DMS 273 (cell line): Measurements from ENCODE around the gene KSR1.
A peak's percentile ranks its signal among the peaks of the same experiment; 100 is the strongest.
"Not testable (repeated sequence)": the region's sequence is repeated elsewhere in the genome, so short reads cannot be mapped to it uniquely, and the experiment has no call there.

Experiments
- DNase-seq: peaks from one replicate; lab custom pipeline; 2025; ENCODE audit not compliant: unreplicated experiment; lab: John Stamatoyannopoulos, UW

The KSR1 gene

DNA sequence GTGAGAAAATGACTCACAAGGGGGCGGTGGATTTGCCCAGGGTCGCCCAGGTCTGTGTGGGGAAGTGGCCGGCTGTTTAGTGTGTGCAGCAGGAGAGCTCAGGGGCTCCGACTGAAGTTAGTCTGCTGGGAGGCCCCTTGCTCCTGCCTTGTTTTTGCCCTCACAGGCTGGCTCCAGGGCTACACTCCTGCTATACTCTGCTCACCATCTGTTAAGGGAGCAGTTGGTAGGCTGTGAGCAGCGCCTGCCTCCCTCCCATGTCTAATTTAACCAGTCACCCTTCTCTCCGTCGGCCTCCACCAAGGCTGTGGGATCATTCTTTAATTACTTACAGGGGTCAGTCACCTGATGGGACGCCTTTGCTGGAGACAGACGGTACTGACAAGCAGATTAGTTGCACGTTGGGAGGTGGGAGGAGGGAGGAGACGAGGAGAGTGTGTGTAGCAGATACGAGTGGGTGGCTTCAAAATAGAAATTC is 35.5 kb downstream of the KSR1 start:
- DNase-seq, result peak; percentile 97

DNA sequence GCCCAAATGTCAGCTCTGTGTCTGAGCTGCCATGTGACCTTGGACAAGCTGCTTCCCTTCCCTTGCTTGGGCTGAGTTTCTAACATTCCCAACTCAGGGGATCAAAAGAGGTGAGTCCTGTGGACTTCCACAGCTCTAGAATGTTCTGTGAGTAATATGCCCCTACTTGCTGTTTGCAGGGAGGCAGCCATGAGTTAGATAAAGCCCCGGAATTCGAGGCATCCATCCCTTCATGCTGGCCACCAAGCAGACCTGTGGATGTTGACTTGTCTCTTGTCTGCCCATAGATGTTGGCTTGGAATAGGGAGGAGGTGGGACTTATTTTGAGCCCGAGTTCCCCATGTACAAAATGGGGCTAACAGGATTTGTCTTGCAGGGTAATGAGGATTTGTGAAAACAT is 36.2 kb downstream of the KSR1 start:
- no peak for DNase-seq

DNA sequence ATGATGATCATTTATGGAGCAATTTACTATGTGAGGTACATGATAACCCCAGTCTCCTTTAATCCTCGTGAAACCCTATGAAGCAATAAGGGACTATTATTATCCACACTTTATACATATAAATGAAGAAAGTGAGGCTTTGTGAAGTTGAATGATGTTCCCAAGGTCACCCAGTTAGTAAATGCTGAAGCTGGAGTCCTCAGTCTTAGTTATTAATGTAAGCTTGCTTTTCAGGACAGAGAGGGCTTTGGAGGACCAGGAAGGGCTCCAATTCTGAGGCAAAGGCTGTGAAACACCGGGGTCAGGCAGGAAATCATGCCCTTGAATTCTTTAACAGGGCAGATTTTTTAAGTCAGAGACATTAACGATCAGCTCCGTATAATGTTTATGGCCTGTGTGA is 36.8 kb downstream of the KSR1 start:
- no peak for DNase-seq

DNA sequence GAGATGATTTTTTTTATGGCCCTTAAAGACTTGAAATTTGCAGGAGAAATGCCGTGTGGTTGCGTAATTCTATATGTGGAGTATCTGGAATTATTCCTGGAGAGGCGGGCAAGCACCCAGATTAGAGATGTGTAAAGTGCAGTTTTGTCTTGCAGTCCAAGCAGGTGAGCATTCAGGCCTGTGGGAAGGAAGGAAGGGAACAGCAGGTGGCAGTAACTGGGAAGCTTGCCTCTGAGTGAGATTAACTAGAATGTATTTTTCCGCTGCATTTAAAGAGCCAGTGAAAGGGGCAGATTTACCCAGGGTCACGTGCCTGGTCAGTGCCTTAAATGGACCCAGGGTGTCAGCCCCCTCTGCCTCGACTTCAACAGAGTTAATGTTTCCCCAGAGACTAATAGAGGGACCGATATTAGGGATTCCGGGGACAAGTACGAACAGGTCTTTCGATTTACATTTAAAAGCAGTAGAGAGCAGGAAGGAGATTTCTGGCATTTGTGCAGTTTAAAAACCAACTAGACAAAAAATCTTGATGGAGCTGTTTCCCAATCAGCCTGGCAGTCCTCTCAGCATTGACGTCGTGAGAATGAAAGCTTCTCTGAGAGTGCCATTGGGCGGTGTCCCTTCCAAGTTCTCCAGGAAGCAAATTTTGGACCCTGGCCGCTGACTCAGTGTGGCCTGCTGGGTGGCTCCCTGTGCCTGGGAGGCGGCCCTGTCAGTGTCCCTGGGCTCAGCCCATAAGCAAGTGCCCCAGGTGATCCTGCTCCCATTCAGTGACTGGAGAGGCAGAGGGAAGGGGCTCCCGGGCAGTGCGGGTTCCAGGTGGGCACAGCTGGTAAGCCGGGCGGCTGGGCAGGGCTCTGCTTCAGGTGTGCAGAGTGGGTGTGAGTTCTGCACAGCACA is 38.2 kb downstream of the KSR1 start:
- DNase-seq, result peak; percentile 72

DNA sequence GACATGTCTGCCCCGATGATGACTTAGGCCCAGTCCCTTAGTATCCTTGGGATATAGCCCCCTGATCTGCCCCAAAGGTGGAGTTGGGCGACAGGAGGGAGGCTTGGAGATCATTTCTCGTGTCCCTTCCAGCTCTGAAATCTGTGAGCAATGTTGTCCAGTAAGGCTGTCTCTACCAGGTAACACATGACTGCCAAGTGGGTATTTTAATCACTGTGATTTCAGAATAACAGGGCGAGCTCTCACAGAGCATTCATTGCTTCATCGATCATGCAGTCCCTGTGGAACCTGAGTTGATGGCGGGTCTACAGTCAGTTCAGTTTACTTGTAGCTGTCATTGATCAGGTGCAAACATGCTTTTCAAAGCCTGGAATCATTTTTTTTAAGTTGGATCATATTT is 39.2 kb downstream of the KSR1 start:
- DNase-seq, result no peak

DNA sequence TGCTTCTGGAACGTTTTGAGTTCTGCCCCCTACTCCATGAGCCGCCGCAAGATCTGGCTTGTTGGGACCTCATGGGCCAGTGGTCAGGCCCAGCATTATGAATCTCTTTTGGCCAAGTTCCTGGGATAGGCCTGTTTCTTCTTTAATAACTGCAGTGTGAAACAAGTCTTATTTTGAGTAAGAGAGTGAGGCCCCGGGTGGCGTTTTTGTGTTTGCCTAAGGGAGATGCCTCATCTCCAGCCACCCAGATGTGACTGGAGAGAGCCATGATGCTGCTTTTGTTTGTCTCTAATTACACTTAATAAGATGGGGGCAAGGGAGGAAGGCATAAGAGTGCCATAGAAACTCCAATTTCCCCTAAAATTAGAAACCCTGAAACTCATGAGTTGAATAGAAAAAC is 39.8 kb downstream of the KSR1 start:
- DNase-seq, result no peak

DNA sequence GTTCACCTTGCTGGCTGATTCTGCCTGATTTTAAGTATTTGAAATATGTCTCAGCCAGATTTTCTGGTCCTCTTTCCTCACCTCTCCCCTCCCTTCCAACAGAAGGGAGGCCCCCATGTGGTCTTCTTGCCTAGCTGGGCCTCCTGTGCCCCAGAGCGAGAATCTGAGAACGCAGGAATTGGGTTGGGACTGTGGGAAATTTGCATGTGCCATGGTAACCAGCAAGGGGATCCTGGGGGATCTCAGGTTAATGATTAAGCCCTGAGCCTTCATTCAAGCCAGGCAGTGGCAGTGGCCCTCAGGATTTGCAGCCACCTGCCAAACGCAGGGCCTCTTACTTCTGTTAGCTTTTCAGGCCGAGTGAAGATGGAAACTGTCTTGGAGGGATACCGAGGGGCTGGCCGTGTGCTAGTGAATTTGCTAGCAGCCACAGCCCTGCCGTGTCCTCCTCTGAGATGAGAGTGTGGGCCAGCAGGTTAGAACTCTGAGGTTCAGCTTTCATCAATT is 40.2 kb downstream of the KSR1 start:
- DNase-seq, result peak; percentile 68

DNA sequence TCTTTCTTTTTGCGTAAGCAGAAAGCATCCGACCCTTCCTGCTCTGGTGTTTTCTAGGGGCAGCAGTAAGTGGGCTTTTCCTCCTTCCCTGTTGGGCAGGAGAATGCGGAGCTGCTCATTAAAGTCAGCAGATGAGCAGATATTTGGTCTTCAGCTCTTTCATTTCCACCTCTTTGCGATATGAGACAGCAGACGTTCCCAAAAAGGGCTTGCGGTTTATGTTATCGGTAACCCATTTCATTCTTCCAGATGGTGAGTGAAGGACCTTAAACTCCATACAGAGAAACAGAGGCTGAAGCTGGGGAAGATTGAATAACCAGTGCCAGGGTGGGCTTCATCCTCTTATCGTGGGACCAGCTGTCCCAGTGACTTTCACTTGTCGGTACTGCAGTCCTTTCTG is 40.7 kb downstream of the KSR1 start:
- peak; percentile 49 for DNase-seq

DNA sequence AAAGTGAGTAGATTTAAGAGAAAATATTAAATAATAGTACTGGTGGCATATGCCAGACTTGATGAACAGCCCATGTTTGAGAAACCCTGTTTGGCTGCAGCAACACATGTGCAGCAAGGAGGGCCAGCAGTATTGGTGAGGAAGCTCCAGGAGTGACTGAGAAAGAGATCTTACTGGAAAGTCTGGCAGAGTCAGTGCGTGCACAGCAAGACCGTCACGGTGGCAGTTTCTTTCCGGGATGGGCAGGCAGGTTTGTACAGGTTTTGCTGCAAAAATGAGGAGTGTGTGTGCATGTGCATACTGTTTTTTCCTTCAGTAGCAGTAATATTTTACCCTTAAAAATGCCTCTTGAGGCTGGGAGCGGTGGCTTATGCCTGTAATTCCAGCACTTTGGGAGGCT is 41.4 kb downstream of the KSR1 start:
- DNase-seq, result peak; percentile 25

DNA sequence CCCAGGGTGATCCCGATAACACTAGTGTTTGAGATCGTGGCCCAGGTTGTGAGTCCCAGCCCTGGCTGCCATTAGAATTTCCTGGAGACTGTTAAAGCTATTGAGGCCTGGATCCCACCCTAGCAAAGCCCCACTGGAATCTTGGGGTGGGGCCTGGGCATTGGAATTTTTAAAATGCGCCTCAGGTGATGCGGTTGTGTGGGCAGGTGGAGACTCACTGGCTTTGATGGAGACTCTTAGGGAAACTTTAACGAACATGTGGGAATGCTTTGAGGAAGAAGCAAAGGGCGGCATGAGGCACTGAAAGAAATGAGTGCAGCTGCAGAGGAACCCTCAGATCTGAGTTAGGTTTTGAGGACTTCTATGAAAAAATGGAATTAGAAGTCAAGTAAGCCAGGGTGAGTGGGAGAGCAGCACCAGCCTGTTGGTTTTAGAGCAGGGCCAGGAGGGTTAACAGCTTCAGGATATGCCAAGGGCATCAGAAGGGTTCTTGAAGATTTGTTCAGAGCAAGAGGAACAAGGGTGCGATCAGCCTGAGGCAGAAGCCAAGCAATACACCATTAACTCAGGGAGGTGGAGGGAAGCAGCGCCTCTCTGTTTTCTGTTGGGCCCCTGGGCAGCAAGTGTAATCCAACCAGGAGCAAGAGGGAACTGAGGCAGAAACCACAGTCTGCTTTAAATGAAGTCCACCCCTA is 42.5 kb downstream of the KSR1 start:
- no peak for DNase-seq

DNA sequence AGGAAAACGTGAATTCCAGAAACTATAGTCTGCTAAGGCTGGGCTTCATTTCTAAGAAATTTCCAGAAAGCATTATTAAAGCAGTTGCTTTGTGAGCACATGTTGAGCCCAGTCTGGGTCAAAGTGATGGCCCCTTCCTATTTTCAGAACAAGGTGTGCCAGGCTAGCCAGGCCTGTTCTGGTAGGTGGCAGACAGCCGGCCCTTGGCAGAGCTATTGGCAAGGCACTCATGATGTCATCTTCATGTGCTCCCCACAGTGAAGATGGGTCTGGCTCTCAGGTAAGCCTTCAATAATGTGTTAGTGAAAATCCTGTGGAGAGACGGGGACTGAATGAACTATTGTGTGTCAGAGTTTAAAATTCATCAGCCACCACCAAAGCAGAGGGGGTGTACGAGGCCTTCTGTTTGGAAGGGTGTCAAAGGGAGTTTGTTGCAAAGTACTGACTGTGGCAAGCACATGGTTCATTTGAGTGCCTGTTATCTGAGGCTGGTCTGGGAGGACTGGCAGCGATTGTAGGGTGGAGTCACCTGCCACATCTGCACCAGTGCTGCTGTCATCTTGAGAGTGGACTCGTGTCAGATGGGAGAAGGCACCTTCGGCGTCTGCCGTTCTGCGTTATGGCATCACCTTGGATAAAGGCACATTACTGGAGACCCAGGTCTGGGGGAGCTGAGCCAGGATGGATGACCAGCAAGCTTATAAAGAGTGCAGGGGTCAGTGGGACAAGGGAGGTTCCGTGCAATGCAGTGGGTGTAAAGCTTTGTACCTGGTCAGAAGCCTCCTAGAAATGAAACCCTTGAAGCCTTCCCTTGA is 43.4 kb downstream of the KSR1 start:
- no peak for DNase-seq

DNA sequence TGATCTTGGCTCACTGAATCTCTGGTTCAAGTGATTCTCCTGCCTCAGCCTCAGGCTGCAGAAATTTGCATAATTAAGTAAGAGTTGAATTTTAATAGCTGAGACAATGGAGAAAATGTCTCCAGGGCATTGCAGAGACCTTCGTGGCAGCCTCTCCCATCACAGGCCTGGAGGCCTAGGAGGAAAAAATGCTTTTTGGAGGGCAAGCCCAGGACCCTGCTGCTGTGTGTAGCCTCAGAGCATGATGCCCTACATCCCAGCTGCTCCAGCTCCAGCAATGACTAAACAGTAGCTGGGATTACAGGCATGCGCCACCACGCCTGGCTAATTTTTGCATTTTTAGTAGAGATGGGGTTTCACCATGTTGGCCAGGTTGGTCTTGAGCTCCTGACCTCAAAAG is 45.1 kb downstream of the KSR1 start:
- not testable (repeated sequence) for DNase-seq

DNA sequence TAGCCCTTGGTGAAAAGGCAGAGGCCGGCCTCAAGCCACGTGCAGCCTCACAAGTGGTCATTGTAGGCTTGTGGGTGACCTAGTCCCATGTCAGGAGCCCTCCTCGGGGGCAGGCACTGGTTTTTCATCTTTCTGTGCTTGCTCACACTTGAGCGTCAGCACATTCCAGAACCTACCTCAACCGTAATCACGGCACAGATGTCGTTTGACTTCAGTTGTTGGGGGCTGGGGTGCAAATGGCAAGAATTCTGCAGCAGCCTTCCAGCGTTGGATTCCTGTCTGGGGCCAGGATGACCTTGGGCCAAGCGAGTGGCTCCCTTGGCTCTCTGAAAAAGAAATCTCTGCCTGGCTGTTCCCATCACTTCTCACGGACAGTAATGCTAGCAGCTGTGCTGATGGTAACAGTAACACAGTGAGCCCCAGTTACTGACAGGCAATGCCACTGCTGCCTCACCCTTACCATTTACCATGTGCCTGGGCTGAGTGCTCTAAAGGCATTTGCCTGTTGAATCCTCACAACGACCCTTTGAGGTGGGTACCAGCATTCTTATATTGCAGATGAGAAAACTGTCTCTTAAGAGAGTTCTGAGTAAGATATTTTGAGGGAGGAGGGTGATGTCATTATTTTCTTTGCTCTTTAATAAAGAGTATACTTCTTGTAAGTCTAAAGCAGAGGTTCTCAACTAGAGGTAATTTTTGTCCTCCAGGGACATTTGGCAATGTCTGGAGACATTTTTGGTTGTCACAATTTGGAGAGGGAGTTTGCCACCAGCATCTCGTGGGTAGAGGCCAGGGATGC is 46.5 kb downstream of the KSR1 start:
- DNase-seq, result peak; percentile 22

DNA sequence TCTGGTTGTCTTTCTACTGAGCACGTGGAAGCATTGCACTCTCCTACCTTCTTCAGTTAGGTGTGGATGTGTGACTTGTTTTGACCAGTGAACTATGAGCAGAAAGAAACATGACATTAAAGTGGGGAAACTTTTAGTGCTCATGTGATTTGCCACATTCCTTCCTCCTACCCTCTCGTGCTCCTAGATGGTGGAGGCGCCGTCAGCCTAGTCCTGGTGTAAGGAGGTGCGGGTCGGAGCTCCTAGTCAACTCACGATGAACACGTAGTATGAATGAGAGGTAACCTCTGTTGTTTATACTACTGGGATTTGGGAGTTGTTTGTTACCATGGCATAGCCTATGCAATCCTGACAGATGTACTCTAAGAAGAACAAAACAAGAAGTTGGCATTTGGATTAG is 47.4 kb downstream of the KSR1 start:
- DNase-seq, result no peak

DNA sequence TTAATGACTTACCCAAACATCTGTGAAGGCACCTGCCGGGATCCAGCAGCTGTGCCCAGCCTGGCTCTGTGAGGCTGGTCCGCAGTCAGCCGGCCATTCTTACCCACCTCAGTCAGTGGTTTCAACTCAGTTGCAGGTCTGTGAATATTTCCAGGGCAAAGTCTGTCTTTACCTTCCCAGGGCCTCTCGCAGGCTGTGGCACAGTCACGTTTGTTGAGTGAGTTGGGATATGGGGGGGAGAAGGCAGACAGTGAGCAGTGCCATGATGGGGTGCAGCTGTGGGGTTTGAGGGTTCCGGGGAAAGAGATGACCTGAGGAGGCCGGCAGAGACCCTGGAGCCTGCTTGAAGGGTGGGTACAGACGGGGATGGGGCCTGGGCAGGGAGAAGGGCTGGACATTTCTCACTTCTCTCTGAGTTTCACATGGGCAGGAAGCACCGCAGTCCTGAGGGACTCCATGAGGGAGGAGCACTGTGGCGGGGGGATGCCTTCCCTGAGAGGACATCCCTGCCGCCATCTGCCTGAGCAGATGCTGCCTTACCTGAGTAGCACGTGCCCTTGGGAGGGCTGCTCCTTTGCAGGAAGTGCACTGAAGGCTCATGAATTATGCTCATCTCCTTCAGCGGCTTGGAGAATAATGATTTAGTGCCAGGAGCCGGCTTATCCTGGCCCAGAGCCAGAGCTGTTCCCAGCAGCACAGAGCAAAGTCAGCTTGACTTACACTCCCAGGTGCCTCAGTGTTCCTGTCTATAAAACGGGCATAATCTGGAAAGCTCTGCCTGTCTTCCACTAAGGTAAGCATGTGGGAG is 48.1 kb downstream of the KSR1 start:
- peak; percentile 81 for DNase-seq

DNA sequence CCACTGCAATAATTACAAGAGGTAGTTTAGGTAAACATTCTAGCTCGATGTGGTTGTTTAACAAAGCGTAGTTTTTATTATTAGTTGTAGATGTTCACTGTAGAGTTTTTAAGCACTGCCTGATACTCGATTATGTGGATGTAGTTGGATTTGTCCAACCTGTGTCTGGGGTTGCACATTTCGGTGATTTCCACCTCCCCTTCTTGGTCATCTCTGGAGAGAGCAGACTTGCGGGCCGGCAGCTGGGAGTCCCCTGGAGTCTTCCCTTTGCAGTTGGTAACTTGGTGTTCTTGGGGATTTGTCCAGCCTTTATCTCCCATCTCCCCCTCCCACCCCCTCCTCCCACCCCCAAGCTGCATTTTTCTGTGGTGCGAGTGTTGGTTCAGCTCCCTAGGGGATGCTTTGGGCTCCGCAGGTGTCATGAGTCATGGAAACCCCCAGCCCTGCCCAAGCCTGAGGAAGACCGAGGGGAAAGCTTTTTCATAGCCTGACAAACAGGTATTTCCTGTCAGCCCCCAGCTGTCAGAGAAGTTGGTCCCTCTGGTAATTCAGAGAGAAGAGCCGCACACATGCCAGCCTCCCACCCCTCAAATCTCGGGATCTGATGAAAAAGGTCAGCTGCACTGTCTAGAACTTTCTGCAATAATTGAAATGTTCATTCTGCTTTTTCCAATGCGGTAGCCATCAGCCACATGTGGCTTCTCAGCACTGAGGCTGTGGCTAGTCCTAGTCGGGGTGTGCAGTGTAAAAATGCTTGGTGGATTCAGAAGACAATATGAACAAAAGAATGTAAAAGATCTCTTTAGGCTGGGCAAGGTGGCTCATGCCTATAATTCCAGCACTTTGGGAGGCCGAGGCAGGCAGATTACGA is 50.3 kb downstream of the KSR1 start:
- DNase-seq, result no peak

DNA sequence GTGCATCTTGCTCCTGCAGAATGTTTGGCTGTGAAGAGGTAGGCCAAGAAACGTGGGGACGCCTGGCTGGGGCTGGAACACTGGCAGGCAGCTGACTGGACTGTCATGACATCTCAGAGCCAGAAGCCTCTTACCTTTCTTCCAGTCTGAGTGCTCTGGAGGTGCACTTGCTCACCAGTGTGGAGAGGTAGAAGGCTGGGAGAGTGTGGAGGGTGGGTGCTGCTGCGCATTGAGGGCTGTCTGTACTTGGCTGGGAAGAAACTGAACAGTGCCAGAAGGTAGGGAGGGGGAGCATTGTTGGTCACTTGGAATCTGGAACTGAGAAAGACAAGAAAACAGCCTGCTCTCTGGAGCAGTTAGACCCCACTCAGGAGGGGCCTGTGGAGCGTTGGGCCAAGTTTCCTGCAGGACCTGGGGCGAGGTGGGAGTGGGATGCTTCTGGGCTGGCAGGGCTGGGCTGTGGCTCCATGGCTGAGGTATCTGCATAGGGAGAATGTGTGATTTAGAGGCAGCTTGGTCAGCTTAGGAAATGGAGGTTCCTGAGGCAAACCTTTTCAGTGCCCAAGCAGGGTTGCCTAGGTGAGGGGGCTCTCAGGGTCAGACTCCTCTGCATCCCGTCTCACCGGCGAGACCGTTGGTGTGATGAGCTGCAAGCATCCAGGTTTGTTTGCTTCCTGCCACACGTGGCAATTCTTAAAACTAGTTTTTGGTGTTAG is 55.1 kb downstream of the KSR1 start:
- DNase-seq, result no peak

DNA sequence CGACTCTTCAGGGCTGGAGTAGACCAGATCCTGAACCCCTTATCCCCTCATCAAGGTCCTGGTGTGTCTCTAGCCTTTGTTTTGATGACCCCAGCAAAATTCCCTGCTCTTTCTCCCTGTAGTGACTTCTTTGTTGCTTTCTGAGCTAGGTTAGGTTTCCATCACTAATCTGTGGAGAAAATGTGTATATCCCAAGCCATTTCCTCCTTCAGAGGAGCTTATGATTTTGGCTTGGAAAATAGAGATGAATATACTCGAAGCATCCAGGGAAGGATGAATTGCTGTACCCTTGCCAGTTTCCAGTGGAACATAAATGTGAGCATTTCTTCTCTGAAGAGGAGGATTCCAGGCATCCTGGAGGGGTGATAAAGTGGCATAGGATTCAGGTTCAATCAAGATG is 55.8 kb downstream of the KSR1 start:
- DNase-seq, result no peak
